K562 (cell line): ENCODE measurements around the gene BAD. TPM values are rescaled to one million over a fixed set of nuclear protein-coding genes. Genes with fewer than 3 reads are reported as not detected.

Experiments used
- EP400 ChIP-seq: fragments of 450-650 bp; IDR thresholded peaks from 2 replicates; pipeline ENCODE4 v1.6.1; 2017; ENCODE audit warnings: antibody characterized with exemption, mild to moderate bottlenecking, moderate library complexity
- ERF ChIP-seq: fragments of 450-650 bp; formaldehyde crosslinking; IDR thresholded peaks from 2 replicates; pipeline ENCODE4 v1.4.0; 2020; ENCODE audit warnings: mild to moderate bottlenecking, mixed read lengths
- GATAD2A ChIP-seq: fragments of 450-650 bp; IDR thresholded peaks from 2 replicates; pipeline ENCODE4 v1.6.1; 2017
- HMGN3 ChIP-seq: IDR thresholded peaks from 2 replicates; pipeline ENCODE4 v1.6.1; 2011; ENCODE audit warnings: borderline replicate concordance, low read depth, mild to moderate bottlenecking, mixed read lengths, low read length; ENCODE audit not compliant: insufficient read length; ENCODE audit errors: extremely low read depth
- KLF16 ChIP-seq: IDR thresholded peaks from 2 replicates; pipeline ENCODE4 v1.6.1; 2016; ENCODE audit warnings: antibody characterized with exemption
- NEUROD1 ChIP-seq: fragments of 150-350 bp; IDR thresholded peaks from 2 replicates; pipeline ENCODE4 v1.6.1; 2014; ENCODE audit warnings: borderline replicate concordance, low read length, low read depth; ENCODE audit not compliant: partially characterized antibody
- NFE2L1 ChIP-seq: fragments of 450-650 bp; IDR thresholded peaks from 2 replicates; pipeline ENCODE4 v1.6.1; 2016; ENCODE audit warnings: missing genetic modification characterization, low read depth, mild to moderate bottlenecking, missing compliant biosample characterization, moderate library complexity, borderline replicate concordance
- PHB ChIP-seq: fragments of 250-450 bp; sonication (Bioruptor Pico); IDR thresholded peaks from 2 replicates; pipeline ENCODE4 v1.5.0; 2021
- PTBP1 ChIP-seq: fragments of 200-400 bp; formaldehyde crosslinking; IDR thresholded peaks from 2 replicates; pipeline ENCODE4 v1.6.1; 2017; ENCODE audit warnings: low read depth, low read length
- RAD21 ChIP-seq, 2 experiments: fragments of 250-450 bp in 1 of 2; fragments of 450-650 bp in 1 of 2; sonication (Bioruptor Pico) in 1 of 2; formaldehyde crosslinking in 1 of 2; IDR thresholded peaks in 1 of 2; conservative IDR thresholded peaks in 1 of 2; 2 replicates each; pipeline versions ENCODE4 v1.4.0 to v1.8.0; 2020 to 2022; ENCODE audit warnings: mild to moderate bottlenecking in 2 of 2, moderate library complexity in 1 of 2
- SAFB ChIP-seq: fragments of 200-400 bp; formaldehyde crosslinking; IDR thresholded peaks from 2 replicates; pipeline ENCODE4 v1.6.1; 2017; ENCODE audit warnings: low read depth, low read length, borderline replicate concordance
- SIX5 ChIP-seq, 2 experiments: IDR thresholded peaks; 2 replicates each; pipeline ENCODE4 v1.6.1; 2011; ENCODE audit warnings: low read length in 2 of 2, borderline replicate concordance in 1 of 2, low read depth in 1 of 2, mild to moderate bottlenecking in 1 of 2, moderate library complexity in 1 of 2; ENCODE audit not compliant: insufficient read depth in 1 of 2
- SPI1 ChIP-seq: IDR thresholded peaks from 2 replicates; pipeline ENCODE4 v1.6.1; 2011; ENCODE audit warnings: low read depth, low read length, control low read depth, borderline replicate concordance
- SRSF9 ChIP-seq: fragments of 200-400 bp; formaldehyde crosslinking; IDR thresholded peaks from 2 replicates; pipeline ENCODE4 v1.6.1; 2017; ENCODE audit warnings: low read depth, low read length, borderline replicate concordance
- TCF7 ChIP-seq: sonication (generic); IDR thresholded peaks from 2 replicates; pipeline ENCODE4 v1.6.1; 2016; ENCODE audit warnings: antibody characterized with exemption, borderline replicate concordance
- TEAD2 ChIP-seq: fragments of 450-650 bp; IDR thresholded peaks from 2 replicates; pipeline ENCODE4 v1.6.1; 2016; ENCODE audit warnings: missing genetic modification characterization, control low read depth, missing compliant biosample characterization
- XRCC3 ChIP-seq: fragments of 450-650 bp; IDR thresholded peaks from 2 replicates; pipeline ENCODE4 v1.6.1; 2017; ENCODE audit warnings: mild to moderate bottlenecking, moderate library complexity
- ZFP1 ChIP-seq: fragments of 450-650 bp; formaldehyde crosslinking; IDR thresholded peaks from 2 replicates; pipeline ENCODE4 v1.4.0; 2020; ENCODE audit warnings: mild to moderate bottlenecking, mixed read lengths
- ZKSCAN8 ChIP-seq: fragments of 200-800 bp; sonication (Bioruptor generic); IDR thresholded peaks from 2 replicates; pipeline ENCODE4 v1.6.1; 2016; ENCODE audit warnings: missing genetic modification characterization, missing compliant biosample characterization
- ZNF140 ChIP-seq: fragments of 250-450 bp; sonication (Bioruptor Pico); IDR thresholded peaks from 2 replicates; pipeline ENCODE4 v1.8.0; 2021; ENCODE audit warnings: moderate library complexity, mild to moderate bottlenecking, inconsistent platforms
- ZNF316 ChIP-seq: fragments of 450-650 bp; IDR thresholded peaks from 2 replicates; pipeline ENCODE4 v1.6.1; 2016
- ZNF324 ChIP-seq: fragments of 250-450 bp; sonication (Bioruptor Pico); IDR thresholded peaks from 2 replicates; pipeline ENCODE4 v1.4.0; 2020; ENCODE audit warnings: mild to moderate bottlenecking
- ZNF507 ChIP-seq: conservative IDR thresholded peaks from 2 replicates; pipeline ENCODE4 v1.6.1; 2017; ENCODE audit warnings: missing genetic modification characterization, missing compliant biosample characterization
- polyA plus RNA-seq, 8 experiments: library from polyadenylated mRNA; depleted of rRNA in 4 of 8; stranded (reverse) in 5 of 8; unstranded in 3 of 8; fragments of >200 nt; fragmentation: Nextera tagmentation in 2 of 8; fragmentation: Illumina TruSeq in 1 of 8; extraction: Ambion mirVana in 2 of 8; extraction: Trizol in 1 of 8; gene quantifications; 2 replicates each; pipeline versions ENCODE4 v1.2.1 to v1.2.3, GENCODE V29; 2011 to 2014; ENCODE audit warnings: inconsistent platforms in 1 of 8, missing spikeins in 1 of 8
- total RNA-seq, 7 experiments: library from RNA; depleted of rRNA in 6 of 7; stranded (reverse); fragments of >200 nt in 6 of 7; fragmentation: Illumina TruSeq in 2 of 7; extraction: Trizol in 2 of 7; gene quantifications; 2 replicates each; pipeline versions ENCODE4 v1.2.1 to v1.2.3, GENCODE V29; 2011 to 2021; ENCODE audit warnings: low replicate concordance in 1 of 7
- TF ChIP-seq, protein P1 (sequence below), 2 experiments: fragments of 200-800 bp in 1 of 2; sonication (Bioruptor generic) in 1 of 2; sonication (generic) in 1 of 2; formaldehyde crosslinking in 1 of 2; IDR thresholded peaks in 1 of 2; conservative IDR thresholded peaks in 1 of 2; 2 replicates each; pipeline versions ENCODE4 v1.5.0 to v1.6.1; 2016 to 2020; ENCODE audit warnings: missing compliant biosample characterization in 1 of 2, missing genetic modification characterization in 1 of 2, missing genetic modification reagents in 1 of 2
- TF ChIP-seq, protein P2 (sequence below): IDR thresholded peaks from 3 replicates; pipeline ENCODE4 v1.6.1; 2011; ENCODE audit warnings: borderline replicate concordance, mild to moderate bottlenecking; ENCODE audit not compliant: insufficient read length, insufficient read depth
- TF ChIP-seq, protein P3 (sequence below), 2 experiments: fragments of 250-450 bp in 1 of 2; fragments of 450-650 bp in 1 of 2; sonication (Bioruptor Pico) in 1 of 2; IDR thresholded peaks; 2 replicates each; pipeline versions ENCODE4 v1.6.1 to v1.8.0; 2016 to 2021; ENCODE audit warnings: mild to moderate bottlenecking in 2 of 2, moderate library complexity in 2 of 2, missing compliant biosample characterization in 1 of 2, missing genetic modification characterization in 1 of 2

Gene BAD
- total and polyA plus RNA-seq, 9 of the 15 experiments (the other 6 are each of a cell fraction or from before 2014, with no cell fraction given): 0.61 to 45.6 (median 11.8) TPM

DNA sequence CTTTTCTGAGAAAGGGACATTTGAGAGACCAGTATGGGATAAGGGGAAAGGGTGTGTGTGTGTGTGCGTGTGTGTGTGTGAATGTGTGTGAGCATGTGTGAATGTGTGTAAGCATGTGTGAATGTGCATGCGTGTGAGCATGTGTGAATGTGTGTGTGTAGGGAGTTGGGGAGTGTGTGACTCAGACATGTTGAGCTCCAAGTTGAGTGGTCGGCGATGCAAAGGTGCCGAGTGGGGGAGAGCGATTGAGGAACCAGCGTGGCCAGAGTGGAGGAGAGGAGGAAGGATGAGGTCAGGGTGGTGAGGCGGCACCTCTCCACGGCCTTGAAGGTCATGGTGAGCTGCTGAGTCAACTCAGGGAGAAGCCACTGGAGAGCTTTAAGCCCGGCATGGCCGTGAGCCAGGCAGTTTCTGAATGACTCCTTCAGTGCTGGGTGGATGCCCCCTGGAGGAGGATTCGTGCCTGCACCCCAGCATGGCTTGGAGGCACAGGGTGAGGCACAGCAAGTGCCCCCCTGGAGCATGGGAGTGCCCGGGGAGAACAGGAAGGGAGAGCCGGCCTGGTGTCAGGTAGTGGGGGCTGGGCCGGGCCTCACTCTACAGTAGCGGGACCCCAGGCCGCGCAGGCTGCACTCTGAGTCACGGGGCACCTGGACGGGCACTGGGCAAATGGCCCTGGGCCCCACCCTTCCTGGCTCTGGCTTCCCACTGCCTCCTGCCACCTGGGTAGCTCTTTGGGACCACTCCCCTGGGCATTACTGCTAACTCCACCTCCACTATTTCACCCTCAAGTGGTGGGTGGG lies 47.3 kb upstream of the BAD start (continued):
- TF ChIP-seq, protein P1, sequence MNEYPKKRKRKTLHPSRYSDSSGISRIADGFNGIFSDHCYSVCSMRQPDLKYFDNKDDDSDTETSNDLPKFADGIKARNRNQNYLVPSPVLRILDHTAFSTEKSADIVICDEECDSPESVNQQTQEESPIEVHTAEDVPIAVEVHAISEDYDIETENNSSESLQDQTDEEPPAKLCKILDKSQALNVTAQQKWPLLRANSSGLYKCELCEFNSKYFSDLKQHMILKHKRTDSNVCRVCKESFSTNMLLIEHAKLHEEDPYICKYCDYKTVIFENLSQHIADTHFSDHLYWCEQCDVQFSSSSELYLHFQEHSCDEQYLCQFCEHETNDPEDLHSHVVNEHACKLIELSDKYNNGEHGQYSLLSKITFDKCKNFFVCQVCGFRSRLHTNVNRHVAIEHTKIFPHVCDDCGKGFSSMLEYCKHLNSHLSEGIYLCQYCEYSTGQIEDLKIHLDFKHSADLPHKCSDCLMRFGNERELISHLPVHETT (CRISPR knock-in tag; conservative IDR thresholded peaks at IDR 0.05 in 1 of 2, IDR thresholded peaks at IDR 0.05 in 1 of 2): peak in 1 of 2 experiments; percentile 72; a peak in 2 of 4 replicates
- TF ChIP-seq TCF7: no peak
- TF ChIP-seq SRSF9: no peak
- peak; percentile 17 for TF ChIP-seq GATAD2A
- no peak for TF ChIP-seq XRCC3
- TF ChIP-seq, protein P2, sequence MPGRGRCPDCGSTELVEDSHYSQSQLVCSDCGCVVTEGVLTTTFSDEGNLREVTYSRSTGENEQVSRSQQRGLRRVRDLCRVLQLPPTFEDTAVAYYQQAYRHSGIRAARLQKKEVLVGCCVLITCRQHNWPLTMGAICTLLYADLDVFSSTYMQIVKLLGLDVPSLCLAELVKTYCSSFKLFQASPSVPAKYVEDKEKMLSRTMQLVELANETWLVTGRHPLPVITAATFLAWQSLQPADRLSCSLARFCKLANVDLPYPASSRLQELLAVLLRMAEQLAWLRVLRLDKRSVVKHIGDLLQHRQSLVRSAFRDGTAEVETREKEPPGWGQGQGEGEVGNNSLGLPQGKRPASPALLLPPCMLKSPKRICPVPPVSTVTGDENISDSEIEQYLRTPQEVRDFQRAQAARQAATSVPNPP: no peak
- 0 out of 2 replicates have a peak, but pooled peaks have one; percentile 23 for TF ChIP-seq SPI1
- TF ChIP-seq ZNF140 (CRISPR knock-in tag): no peak
- TF ChIP-seq NEUROD1: peak; percentile 44
- TF ChIP-seq SIX5 (IDR thresholded peaks at IDR 0.05; ENCODE audit: borderline replicate concordance in 1 of 2, insufficient read depth in 1 of 2, low read depth in 1 of 2, low read length in 2 of 2): no peak
- TF ChIP-seq RAD21 (CRISPR knock-in tag; conservative IDR thresholded peaks at IDR 0.05 in 1 of 2, IDR thresholded peaks at IDR 0.05 in 1 of 2): peak; percentile 51 to 71
- TF ChIP-seq KLF16: no peak
- TF ChIP-seq ZKSCAN8 (CRISPR knock-in tag): no peak
- TF ChIP-seq SAFB: no peak
- peak; percentile 75; the same call in 1 of the 2 replicates for TF ChIP-seq EP400
- no peak for TF ChIP-seq ZNF507 (tag)
- no peak for TF ChIP-seq PTBP1
- no peak for TF ChIP-seq ZNF324 (CRISPR knock-in tag)
- no peak for TF ChIP-seq NFE2L1 (tag)
- no peak for TF ChIP-seq PHB
- 0 out of 2 replicates have a peak, but pooled peaks have one; percentile 32 for TF ChIP-seq ERF (CRISPR knock-in tag)
- TF ChIP-seq ZNF316: peak; percentile 81
- no peak for TF ChIP-seq TEAD2 (tag)
- TF ChIP-seq, protein P3, sequence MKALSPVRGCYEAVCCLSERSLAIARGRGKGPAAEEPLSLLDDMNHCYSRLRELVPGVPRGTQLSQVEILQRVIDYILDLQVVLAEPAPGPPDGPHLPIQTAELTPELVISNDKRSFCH (CRISPR knock-in tag; IDR thresholded peaks at IDR 0.05): no peak
- TF ChIP-seq, protein P3 (tag; IDR thresholded peaks at IDR 0.05): peak; percentile 85; the same call in 1 of the 2 replicates
- TF ChIP-seq HMGN3: peak; percentile 33
- no peak for TF ChIP-seq ZFP1 (CRISPR knock-in tag)
